GM19452 (cell line): ENCODE measurements around the gene AHCYL2.
"Not testable (repeated sequence)": the region's sequence is repeated elsewhere in the genome, so short reads cannot be mapped to it uniquely, and the experiment has no call there.

Source experiments
- ATAC-seq: cut with Tn5 transposase; IDR thresholded peaks from one replicate; pipeline ENCODE4 v1.9.1; 2021; ENCODE audit not compliant: unreplicated experiment

Gene AHCYL2

DNA sequence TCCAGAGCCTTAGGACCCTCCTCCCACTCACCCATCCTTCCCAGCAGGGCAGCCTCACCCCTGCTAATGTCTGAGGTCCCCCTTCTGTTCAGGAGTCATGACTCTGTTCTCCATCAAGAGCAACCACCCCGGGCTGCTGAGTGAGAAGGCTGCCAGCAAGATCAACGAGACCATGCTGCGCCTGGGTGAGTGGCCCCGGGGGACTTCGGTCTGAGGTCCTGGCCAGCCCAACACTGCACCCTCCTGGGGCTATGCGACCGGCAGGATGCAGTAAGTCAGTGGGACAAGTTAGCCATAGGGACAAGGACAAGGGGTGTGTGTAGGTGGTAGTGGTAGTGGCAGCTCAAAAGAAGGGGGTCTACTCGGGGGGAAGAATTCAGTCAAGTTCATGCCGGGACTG lies 16.2 kb upstream of the AHCYL2 start:
- ATAC-seq, result no peak

DNA sequence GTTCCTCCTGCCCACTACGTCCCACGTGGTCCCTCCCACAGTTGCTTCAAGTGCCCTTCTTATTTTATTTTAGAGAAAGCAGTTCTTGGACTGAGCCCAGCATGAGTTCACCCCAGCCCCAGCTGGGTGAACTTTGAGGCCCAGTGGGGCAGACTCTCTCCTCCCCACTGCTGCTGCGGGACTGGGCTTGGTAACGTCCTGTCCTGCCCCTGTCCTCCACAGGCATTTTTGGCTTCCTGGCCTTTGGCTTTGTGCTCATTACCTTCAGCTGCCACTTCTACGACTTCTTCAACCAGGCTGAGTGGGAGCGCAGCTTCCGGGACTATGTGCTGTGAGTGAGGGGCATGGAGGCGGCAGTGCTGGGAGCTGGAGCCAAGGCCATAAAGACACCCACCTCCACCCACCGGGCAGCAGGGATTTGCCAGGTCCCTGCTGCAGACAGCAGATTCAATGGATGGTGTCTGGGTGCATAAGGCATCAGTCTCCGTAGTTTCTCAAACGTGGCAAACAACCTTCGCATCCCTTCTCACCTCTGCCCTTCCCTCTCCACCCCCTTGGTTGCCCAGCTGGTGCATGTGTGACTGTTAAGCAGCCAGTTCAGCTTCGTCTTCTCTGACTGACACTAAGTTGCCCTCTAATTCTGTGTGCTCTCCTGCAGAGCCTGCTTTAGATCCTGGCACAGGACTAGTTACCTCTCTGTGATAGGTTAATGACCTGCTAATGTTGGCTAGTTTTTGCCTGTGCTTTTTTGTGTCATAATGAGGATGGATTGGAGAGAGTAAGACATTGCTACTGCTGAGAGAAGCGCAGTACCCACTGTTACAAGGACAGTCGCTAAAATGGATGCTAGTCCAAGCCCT lies 15.5 kb upstream of the AHCYL2 start:
- no peak for ATAC-seq

DNA sequence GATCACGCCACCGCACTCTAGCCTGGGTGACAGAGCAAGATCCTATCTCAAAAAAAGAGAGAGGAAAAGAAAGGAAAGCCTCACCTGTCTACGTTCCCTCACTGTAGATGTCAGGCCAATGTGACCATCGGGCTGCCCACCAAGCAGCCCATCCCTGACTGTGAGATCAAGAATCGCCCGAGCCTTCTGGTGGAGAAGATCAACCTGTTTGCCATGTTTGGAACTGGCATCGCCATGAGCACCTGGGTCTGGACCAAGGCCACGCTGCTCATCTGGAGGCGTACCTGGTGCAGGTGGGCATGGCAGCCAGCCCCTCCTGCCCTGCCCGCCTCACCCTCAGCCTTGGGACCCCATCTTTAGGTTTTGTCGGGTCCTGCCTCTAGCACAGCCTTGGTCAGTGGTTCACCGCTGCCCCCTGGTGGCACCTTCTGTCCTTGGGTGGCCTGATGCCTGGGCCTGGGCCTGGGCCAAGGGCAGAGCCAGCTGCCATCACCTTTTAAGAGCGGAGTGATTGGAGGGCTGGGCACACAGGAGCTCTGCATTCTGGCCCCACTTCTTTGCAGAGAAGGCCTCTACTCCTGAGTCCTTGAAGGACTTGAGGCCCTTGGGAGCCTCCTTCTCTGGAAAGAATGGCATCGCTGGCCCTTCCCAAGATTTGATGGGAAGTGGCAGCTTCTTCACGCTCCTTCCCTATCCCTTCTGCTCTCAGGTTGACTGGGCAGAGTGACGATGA lies 14.4 kb upstream of the AHCYL2 start:
- ATAC-seq, result no peak

DNA sequence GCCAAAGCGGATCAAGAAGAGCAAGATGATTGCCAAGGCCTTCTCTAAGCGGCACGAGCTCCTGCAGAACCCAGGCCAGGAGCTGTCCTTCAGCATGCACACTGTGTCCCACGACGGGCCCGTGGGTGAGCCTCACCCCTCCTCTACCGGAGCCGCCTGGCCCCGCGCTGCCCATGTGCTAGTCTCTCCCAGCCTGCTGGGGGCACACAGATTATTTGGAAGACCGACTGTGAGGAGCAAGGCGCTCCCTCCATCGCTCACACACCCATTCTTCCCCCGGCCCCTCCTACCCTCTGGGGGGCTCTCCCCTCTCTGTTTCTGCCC lies 13.9 kb upstream of the AHCYL2 start:
- ATAC-seq, result no peak

DNA sequence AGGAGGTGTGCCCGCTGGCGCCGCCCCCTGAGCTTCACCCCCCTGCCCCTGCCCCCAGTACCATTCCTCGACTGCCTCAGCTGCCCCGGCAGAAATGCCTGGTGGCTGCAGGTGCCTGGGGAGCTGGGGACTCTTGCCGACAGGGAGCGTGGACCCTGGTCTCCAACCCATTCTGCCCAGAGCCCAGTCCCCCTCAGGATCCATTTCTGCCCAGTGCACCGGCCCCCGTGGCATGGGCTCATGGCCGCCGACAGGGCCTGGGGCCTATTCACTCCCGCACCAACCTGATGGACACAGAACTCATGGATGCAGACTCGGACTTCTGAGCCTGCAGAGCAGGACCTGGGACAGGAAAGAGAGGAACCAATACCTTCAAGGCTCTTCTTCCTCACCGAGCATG lies 12.7 kb upstream of the AHCYL2 start:
- no peak for ATAC-seq

DNA sequence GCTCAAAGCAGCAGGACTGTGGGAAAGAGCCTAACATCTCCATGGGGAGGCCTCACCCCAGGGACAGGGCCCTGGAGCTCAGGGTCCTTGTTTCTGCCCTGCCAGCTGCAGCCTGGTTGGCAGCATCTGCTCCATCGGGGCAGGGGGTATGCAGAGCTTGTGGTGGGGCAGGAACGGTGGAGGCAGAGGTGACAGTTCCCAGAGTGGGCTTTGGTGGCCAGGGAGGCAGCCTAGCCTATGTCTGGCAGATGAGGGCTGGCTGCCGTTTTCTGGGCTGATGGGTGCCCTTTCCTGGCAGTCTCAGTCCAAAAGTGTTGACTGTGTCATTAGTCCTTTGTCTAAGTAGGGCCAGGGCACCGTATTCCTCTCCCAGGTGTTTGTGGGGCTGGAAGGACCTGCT lies 12.2 kb upstream of the AHCYL2 start:
- no peak for ATAC-seq

DNA sequence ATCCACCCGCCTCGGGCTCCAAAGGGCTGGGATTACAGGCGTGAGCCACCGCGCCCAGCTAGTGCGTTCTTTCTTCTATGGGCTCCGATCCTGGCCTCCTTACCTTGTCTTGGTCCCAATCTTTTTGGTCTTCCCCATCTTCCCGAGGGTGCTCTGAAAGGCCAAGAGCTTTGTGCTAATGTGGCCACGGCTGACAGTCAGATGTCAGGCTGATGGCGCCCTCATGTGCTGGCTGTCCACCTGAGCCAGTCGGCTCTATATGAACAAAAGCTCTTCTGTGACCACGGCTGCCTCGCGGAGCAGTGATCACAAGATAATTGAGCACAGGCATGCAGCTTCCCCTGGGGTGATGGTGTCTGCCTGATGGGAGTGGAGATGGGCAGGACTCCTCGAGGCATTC lies 11.0 kb upstream of the AHCYL2 start:
- ATAC-seq, result no peak

DNA sequence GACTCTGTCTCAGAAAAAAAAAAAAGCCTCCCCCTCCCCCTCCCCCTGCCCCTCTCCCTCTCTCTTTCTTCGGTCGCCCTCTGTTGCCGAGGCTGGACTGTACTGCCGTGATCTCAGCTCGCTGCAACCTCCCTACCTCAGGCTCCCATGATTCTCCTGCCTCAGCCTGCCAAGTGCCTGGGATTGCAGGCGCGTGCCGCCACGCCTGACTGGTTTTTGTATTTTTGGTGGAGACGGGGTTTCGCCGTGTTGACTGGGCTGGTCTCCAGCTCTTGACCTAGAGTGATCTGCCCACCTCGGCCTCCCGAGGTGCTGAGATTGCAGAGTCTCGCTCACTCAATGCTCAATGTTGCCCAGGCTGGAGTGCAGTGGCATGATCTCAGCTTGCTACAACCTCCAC lies 9.1 kb upstream of the AHCYL2 start:
- ATAC-seq, result not testable (repeated sequence)

DNA sequence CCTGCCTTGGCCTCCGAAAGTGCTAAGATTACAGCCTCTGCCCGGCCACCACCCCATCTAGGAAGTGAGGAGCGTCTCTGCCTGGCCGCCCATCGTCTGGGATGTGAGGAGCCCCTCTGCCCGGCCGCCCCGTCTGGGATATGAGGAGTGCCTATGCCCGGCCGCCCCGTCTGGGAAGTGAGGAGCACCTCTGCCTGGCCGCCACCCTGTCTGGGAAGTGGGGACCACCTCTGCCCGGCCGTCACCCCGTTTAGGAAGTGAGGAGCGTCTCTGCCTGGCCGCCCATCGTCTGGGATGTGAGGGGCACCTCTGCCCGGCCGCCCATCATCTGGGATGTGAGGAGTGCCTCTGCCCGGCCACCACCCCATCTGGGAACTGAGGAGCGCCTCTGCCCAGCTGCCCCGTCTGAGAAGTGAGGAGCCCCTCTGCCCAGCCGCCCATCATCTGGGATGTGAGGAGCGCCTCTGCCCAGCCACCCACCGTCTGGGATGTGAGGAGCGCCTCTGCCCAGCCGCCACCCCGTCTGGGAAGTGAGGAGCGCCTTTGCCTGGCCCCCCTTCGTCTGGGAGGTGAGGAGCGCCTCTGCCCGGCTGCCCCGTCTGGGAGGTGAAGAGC lies 8.6 kb upstream of the AHCYL2 start:
- ATAC-seq, result not testable (repeated sequence)

DNA sequence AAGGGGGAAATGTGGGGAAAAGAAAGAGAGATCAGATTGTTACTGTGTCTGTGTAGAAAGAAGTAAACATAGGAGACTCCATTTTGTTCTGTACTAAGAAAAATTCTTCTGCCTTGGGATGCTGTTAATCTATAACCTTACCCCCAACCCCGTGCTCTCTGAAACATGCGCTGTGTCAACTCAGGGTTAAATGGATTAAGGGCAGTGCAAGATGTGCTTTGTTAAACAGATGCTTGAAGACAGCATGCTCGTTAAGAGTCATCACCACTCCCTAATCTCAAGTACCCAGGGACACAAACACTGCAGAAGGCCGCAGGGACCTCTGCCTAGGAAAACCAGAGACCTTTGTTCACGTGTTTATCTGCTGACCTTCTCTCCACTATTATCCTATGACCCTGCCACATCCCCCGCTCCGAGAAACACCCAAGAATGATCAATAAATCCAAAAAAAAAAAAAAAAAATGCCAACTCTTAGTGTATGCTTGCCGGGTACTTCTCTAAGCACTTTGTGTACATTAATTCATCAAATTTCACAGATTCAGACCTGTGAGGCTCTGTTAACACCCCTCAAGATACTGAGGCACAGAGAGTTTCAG lies 7.9 kb upstream of the AHCYL2 start:
- not testable (repeated sequence) for ATAC-seq

DNA sequence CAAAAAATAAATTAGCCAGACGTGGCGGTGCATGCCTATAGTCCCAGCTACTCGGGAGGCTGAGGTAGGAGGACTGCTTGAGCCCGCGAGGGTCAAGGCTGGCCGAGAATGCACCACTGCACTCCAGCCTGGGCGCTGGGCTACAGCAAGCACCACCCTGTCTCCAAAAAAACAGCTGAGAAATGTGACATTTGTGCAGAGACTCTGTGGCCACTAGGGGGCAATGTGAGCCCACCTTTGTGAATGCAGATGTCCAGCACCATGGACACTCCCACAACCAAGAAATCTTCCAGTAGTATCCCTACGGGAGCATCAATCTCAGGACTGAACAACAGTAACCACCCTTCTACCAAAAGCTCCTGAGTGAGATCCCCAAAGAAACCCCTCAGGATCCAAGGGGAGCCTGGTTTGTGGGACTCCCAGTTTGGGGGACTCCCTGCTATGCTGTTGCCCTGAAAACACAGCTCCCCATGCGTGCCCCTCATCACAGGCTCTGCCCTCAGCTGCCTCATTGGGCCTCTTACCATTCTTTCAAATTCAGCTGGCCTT lies 6.2 kb upstream of the AHCYL2 start:
- no peak for ATAC-seq

DNA sequence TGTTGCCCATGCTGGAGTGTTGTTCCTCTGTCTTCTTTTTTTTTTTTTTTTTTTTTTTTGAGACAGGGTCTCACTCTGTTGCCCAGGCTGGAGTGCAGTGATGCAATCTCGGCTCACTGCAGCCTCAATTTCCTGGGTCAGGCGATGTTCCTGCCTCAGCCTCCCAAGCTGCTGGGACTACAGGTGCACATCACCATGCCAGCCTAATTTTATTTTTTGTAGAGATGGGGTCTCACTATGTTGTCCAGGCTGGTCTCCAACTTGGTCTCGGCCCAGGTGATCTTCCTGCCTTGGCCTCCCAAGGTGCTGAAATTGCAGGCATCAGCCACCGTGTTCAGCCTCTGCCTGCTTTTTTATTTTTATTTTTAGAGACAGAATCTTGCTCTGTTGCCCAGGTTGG lies 5.7 kb upstream of the AHCYL2 start:
- ATAC-seq, result not testable (repeated sequence)

DNA sequence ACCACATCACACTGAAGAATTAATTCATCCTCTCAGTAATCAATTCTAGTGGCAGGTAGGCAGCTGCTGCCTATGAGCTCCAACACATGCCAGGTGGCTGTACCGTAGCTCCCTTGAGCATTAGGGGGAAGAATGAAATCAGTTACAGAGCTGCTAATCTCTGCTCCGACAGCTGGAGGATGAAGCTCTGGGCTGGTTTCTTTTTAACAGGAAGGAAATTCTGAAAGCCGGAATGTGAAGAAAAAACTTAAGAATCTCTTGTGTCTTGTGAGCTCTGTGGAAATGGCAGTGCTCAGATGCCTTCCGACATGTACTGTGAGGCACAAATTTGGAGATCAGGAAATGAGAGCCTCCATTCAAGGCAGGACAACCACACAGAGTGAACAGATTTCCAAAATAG lies 2.8 kb upstream of the AHCYL2 start:
- ATAC-seq, result no peak

DNA sequence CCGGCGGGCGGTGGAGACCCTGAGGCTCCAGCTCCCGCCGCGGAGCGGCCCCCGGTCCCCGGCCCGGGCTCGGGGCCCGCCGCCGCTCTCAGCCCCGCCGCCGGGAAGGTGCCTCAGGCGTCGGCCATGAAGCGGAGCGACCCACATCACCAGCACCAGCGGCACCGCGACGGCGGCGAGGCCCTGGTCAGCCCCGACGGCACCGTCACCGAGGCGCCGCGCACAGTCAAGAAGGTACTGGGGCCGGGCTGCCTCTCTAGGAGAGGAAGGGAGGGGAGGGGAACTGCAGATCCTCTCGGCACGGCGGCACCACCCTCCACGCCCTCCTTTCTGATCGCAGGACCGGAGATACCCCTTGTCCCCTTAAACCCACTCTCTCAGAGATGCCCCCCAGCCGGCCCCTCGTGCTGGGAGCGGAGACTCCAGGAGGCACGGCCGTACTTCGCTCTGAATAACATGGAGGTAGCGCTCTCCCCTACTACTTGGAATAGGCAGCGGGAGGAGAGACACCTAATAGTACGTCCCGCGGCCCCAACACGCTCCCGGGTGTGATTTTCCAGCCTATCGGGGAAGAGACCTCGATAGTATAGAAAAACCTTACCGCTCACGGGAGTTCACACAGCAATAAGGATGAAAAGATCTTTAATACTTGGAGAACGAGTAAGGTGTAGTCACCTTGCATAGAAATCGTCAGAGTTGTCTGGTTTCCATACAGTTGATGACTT lies 538 bp downstream of the AHCYL2 start:
- peak; percentile 27 for ATAC-seq

DNA sequence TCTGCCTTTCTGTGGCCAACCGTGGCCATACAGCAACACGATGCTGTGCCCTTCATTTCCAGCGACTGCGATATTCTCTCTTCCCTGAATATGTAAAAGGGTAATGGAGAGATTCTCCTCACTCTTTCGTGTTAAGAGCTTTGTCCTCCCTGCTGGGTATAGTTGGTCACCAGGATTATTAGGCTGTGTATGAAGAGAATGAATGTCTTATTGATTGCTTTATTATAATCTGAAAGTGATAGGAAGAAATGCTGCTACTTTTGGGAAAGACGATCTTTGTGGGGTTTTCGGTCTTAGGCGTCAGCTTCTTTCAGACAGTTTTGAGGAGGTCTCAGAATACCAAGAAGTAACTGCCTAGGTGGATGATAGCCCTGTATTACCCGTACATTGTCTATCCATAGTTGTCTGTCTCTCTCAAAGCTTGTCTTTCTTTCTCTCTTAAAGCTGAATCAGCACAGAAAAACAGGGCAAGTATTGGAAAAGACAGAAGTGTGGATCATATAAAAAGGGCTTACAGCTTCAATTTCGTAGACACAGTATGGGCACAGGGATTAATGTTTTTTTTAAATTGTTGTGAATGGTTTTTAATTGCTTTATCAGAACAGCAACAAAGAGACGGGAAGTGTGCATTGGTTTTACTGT lies 1.2 kb downstream of the AHCYL2 start:
- no peak for ATAC-seq

DNA sequence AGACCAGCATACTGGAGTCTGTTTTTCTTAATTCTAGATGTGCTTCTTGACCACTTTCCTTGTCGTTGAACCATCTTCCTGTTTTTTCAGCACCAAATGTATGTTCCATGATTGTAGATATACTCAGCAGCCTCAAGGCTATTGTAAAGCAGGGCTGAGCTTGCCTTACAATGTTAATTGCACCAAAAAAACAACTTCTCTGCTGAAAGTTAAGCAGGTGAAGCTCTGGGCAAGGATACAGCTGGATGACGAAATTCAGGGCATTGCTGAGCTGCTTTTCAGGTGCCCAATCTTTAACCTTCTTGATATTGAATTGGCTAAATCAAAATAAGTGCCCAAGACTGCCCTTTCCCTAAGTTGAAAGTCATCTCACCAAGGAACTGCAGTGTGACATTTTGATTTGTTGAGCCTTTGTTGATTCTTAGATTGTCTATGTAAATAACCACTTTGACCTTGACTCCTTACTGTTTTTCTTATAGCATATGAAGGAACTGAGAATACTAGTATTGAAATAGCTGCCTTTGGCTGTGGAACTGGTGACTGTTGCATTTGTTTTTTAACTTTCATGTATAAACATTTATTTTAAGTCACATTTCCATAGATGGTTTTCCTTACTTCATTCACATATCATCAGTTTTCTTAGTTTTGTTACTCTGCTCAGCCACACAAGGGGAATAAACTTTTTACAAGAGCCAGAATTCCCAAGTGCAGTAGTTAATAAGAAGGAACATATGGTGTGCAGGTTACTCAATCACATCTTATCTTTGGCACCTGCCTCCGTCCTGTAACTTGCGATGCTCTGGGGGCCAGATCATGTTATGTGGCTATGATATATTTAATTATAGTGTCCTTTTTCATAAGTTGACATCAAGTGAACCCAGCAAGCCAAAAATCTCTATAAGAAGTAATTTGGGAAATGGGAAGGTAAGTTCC lies 3.1 kb downstream of the AHCYL2 start:
- ATAC-seq, result no peak

DNA sequence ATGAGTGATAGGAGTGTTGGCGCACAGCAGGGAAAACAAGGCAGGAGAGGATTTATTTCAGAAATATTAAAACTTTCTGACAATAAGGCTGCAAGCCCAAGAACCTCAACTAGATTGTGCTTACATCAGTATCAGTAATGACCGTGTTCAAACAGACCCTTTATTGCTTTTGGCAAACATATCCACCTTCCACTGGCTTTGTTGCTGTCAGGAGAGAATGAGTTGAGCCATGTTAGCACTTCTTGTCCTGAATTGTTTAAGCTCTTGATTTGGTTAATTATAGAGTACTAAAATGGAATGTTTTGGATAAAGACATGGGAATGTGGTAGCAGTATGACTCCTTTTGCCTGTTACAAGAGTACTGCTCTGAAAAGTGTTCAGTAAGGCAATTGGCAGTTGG lies 3.8 kb downstream of the AHCYL2 start:
- no peak for ATAC-seq

DNA sequence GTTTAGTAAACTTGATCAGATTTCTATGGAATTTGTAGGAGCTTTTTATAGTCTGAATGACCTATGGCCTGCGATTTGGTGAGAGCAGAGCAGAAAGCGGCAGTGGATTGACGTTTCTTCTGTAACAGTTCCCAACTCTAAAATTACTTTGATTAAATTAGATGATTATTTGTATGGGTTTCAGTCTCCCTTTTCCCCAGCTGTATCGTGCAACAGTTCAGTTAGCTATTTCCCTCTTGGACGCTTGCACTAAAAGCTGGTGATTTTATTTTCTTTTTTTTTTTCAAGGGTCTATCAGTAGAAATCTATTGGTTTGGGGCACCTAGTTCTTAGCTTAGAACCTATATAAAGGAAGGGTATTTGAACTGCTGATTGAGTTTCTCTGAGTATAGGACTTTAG lies 6.8 kb downstream of the AHCYL2 start:
- ATAC-seq, result no peak

DNA sequence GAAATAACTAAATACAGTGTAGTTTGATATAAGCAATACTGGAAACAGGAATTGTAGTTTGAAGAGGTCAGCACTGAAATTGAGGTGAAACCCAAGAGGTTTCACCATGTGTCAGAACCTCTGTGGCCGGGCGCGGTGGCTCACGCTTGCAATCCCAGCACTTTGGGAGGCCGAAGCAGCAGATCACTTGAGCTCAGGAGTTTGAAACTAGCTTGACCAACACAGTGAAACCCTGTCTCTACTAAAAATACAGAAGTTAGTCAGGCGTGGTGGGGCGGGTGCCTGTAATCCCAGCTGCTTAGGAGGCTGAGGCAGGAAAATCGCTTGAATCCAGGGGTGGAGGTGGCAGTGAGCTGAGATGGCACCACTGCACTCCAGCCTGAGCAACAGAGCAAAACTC lies 13.7 kb downstream of the AHCYL2 start:
- ATAC-seq, result no peak
